DND-41 (cell line): ENCODE measurements around the gene CTTN.

Experiments
- ATAC-seq: fragments of 200-7000 bp; cut with Tn5 transposase; 3 replicates; pipeline ENCODE4 v1.9.1; 2021; ENCODE audit warnings: low read depth; ENCODE audit not compliant: insufficient read depth
- DNase-seq: peaks from one replicate; pipeline ENCODE4 v3.0.0-alpha.2; 2020
- H2AFZ ChIP-seq: 2 replicates; pipeline ENCODE4 v1.6.0; 2012; ENCODE audit warnings: low read depth, low read length
- H3K27ac ChIP-seq: 2 replicates; pipeline ENCODE4 v1.5.1; 2012; ENCODE audit warnings: low read length, inconsistent platforms
- H3K27me3 ChIP-seq: fragments of 200-600 bp; sonication (generic); 2 replicates; pipeline ENCODE4 v1.6.0; 2012; ENCODE audit warnings: low read length, mild to moderate bottlenecking, inconsistent platforms; ENCODE audit not compliant: insufficient read depth, poor library complexity
- H3K36me3 ChIP-seq: 2 replicates; pipeline ENCODE4 v1.5.1; 2012; ENCODE audit warnings: low read length, inconsistent platforms; ENCODE audit not compliant: insufficient read depth
- H3K4me1 ChIP-seq: 2 replicates; pipeline ENCODE4 v1.5.1; 2012; ENCODE audit warnings: mild to moderate bottlenecking, low read length; ENCODE audit not compliant: insufficient read depth
- H3K4me2 ChIP-seq: 2 replicates; pipeline ENCODE4 v1.6.0; 2012; ENCODE audit warnings: mild to moderate bottlenecking, moderate library complexity, low read length, inconsistent platforms; ENCODE audit not compliant: insufficient read depth
- H3K4me3 ChIP-seq, 2 experiments: fragments of 200-600 bp in 1 of 2; shearing (Covaris generic) in 1 of 2; 2 replicates each; pipeline ENCODE4 v1.5.1; 2012 to 2016; ENCODE audit warnings: inconsistent platforms in 2 of 2, low read length in 2 of 2, mild to moderate bottlenecking in 2 of 2, low read depth in 1 of 2, moderate library complexity in 1 of 2
- H3K79me2 ChIP-seq: 2 replicates; pipeline ENCODE4 v1.6.0; 2012; ENCODE audit warnings: low read length, inconsistent platforms; ENCODE audit not compliant: insufficient read depth
- H3K9ac ChIP-seq: 2 replicates; pipeline ENCODE4 v1.6.0; 2012; ENCODE audit warnings: low read depth, mild to moderate bottlenecking, inconsistent platforms, low read length, moderate library complexity
- H3K9me3 ChIP-seq: 2 replicates; pipeline ENCODE4 v1.5.1; 2012; ENCODE audit warnings: low read length, moderate library complexity, mild to moderate bottlenecking, inconsistent platforms; ENCODE audit not compliant: insufficient read depth, severe bottlenecking
- H4K20me1 ChIP-seq: 2 replicates; pipeline ENCODE4 v1.6.0; 2012; ENCODE audit warnings: low read length; ENCODE audit not compliant: insufficient read depth
- CTCF ChIP-seq: IDR thresholded peaks from 2 replicates; pipeline ENCODE4 v1.5.1; 2012; ENCODE audit warnings: borderline replicate concordance, low read length, moderate library complexity, mild to moderate bottlenecking; ENCODE audit not compliant: poor library complexity, severe bottlenecking; ENCODE audit errors: extremely low read depth
- EZH2 ChIP-seq: IDR thresholded peaks from 3 replicates; pipeline ENCODE4 v1.6.1; 2012; ENCODE audit warnings: borderline replicate concordance, low read depth, mild to moderate bottlenecking, moderate library complexity, low read length, inconsistent platforms; ENCODE audit not compliant: severe bottlenecking

The CTTN gene

GRCh38 chr11:70397983-70398833 lies at the start of gene CTTN:
Gene CTTN (plus strand): TSS chr11:70398529. CDS start chr11:70407298, 8,769 bp downstream.
- Histone ChIP-seq H3K36me3 (0 out of 2 replicates have a peak, but pooled peaks cover 3% of the 10 kb centered on the region), H3K4me3 (peak within 1 kb of the TSS; percentile 43 to 80; a peak in 3 of 4 replicates), H3K27me3 (no peaks in the 10 kb centered on the region), H2AFZ (peak within 1 kb of the TSS; percentile 91), H3K79me2 (no peaks in the 10 kb centered on the region), H3K27ac (peak within 1 kb of the TSS; percentile 60), H3K4me1 (peaks cover 31% of the 10 kb centered on the region), H4K20me1 (peaks cover 21% of the 10 kb centered on the region), H3K9ac (peak within 1 kb of the TSS; percentile 62), H3K9me3 (no peaks in the 10 kb centered on the region), H3K4me2 (peak within 1 kb of the TSS; percentile 98)
- ATAC-seq, result peak; percentile 78
- TF ChIP-seq CTCF (no peak), EZH2 (no peak)
- DNase-seq, result peak; percentile 70

- H3K4me2 ChIP-seq, result no peak overlapping the region
- no peaks in the 10 kb centered on the region; the same call in 1 of the 2 replicates for H4K20me1 ChIP-seq
- no peaks in the 10 kb centered on the region for H3K9me3 ChIP-seq
- no peak for ATAC-seq
- H3K4me3 ChIP-seq, result no peak overlapping the region
- no peak overlapping the region for H2AFZ ChIP-seq
- TF ChIP-seq CTCF (no peak), EZH2 (no peak)
- peaks cover 61% of the 10 kb centered on the region for H3K36me3 ChIP-seq
- H3K27ac ChIP-seq, result no peak overlapping the region
- no peak for DNase-seq
- H3K27me3 ChIP-seq, result no peaks in the 10 kb centered on the region
- no peaks in the 10 kb centered on the region for H3K4me1 ChIP-seq
- H3K9ac ChIP-seq, result no peak overlapping the region
- H3K79me2 ChIP-seq, result no peaks in the 10 kb centered on the region
Measured at GRCh38 chr11:70348608-70349007, 49.7 kb upstream of the CTTN start.

- TF ChIP-seq CTCF, result no peak
- no peak for TF ChIP-seq EZH2
- Histone ChIP-seq H3K9ac (no peak overlapping the region), H3K27ac (no peak overlapping the region), H3K36me3 (peaks cover 72% of the 10 kb centered on the region), H3K9me3 (no peaks in the 10 kb centered on the region), H4K20me1 (no peaks in the 10 kb centered on the region), H3K27me3 (no peaks in the 10 kb centered on the region), H3K4me3 (no peak overlapping the region), H3K79me2 (no peaks in the 10 kb centered on the region), H3K4me2 (no peak overlapping the region), H2AFZ (no peak overlapping the region), H3K4me1 (no peaks in the 10 kb centered on the region)
- ATAC-seq (no peak), DNase-seq (no peak)
Measured at GRCh38 chr11:70351646-70352045, 46.7 kb upstream of the CTTN start.
